ENCODE measurements around the gene ZNF385A. TPM values are rescaled to one million over a fixed set of nuclear protein-coding genes. Genes with fewer than 3 reads are reported as not detected.

Gene ZNF385A
- total RNA-seq, 4 donors from 2014 or later: 8.8 to 53.9 (median 21.1) TPM

GRCh38 chr12:54420766-54421144, 36.2 kb upstream of the ZNF385A start:
- TF ChIP-seq, protein P1, sequence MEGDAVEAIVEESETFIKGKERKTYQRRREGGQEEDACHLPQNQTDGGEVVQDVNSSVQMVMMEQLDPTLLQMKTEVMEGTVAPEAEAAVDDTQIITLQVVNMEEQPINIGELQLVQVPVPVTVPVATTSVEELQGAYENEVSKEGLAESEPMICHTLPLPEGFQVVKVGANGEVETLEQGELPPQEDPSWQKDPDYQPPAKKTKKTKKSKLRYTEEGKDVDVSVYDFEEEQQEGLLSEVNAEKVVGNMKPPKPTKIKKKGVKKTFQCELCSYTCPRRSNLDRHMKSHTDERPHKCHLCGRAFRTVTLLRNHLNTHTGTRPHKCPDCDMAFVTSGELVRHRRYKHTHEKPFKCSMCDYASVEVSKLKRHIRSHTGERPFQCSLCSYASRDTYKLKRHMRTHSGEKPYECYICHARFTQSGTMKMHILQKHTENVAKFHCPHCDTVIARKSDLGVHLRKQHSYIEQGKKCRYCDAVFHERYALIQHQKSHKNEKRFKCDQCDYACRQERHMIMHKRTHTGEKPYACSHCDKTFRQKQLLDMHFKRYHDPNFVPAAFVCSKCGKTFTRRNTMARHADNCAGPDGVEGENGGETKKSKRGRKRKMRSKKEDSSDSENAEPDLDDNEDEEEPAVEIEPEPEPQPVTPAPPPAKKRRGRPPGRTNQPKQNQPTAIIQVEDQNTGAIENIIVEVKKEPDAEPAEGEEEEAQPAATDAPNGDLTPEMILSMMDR (IDR thresholded peaks at IDR 0.05; ENCODE audit: low read depth): no peak

- TF ChIP-seq, protein P1 (IDR thresholded peaks at IDR 0.05; ENCODE audit: low read depth): no peak
Measured at GRCh38 chr12:54419088-54419887, 34.8 kb upstream of the ZNF385A start, which contains the start of gene ITGA5. Gene ITGA5 (minus strand): TSS chr12:54419266. CDS start chr12:54419198, 68 bp downstream.

GRCh38 chr12:54418441-54419087, 34.0 kb upstream of the ZNF385A start:
- TF ChIP-seq, protein P1 (IDR thresholded peaks at IDR 0.05; ENCODE audit: low read depth): no peak

DNA sequence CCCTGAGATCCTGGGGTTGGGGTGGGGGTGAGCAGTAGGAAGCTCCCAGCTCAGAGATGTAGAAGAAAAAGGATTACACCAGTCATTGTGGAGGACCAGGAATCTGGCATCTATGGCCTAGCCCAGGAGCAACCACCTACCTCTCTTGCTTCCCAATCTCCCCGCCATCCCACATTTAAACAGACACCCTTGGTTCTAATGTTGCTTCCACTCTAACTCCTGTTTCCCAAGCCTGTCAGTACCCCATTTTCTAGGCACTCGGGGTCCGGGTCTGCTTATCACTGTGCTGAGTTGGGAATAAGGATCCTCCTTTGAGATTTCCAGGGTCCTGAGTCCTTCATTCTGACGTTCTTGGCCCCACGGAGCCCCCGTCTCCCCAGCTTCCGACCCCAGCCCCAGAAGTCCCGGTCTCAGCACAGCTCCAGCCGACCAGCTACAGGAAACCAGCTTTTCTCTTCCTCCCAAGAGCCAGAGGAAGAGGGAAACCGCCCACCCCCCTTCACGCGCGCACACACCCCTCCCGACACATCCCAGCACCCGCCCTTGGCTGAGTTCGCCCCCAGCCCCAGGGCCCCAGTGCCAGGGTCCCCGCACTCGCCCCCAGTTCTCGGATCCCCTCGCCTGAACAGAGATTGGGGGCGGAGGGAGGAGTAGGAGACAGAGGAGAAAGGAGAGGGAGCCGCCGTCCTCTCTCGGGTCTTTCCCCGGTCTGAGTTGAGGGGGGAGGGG, 33.3 kb upstream of the ZNF385A start:
- TF ChIP-seq, protein P1 (IDR thresholded peaks at IDR 0.05; ENCODE audit: low read depth): no peak

GRCh38 chr12:54416687-54417603, 32.4 kb upstream of the ZNF385A start:
- TF ChIP-seq, protein P1 (IDR thresholded peaks at IDR 0.05; ENCODE audit: low read depth): no peak

GRCh38 chr12:54415221-54415929, 30.8 kb upstream of the ZNF385A start:
- TF ChIP-seq, protein P1 (IDR thresholded peaks at IDR 0.05; ENCODE audit: low read depth): no peak

Measured in subcutaneous adipose tissue (tissue), 4 donors.